ENCODE measurements around the gene PCDHGA8. TPM values are rescaled to one million over a fixed set of nuclear protein-coding genes. Genes with fewer than 3 reads are reported as not detected.
A peak's percentile ranks its signal among the peaks of the same experiment; 100 is the strongest.
"Not testable (repeated sequence)": the region's sequence is repeated elsewhere in the genome, so short reads cannot be mapped to it uniquely, and the experiment has no call there.

The PCDHGA8 gene
- total RNA-seq, 1 experiment from 2014 or later = 0.18 TPM

DNA sequence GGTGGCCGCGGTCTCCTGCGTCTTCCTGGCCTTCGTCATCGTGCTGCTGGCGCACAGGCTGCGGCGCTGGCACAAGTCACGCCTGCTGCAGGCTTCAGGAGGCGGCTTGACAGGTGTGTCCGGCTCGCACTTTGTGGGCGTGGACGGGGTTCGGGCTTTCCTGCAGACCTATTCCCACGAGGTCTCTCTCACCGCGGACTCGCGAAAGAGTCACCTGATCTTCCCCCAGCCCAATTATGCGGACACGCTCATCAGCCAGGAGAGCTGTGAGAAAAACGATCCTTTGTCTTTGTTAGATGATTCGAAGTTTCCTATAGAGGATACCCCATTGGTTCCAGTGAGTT, 22.8 kb downstream of the PCDHGA8 start:
- CTCF ChIA-PET = interaction anchor here (0.7 kb wide), 1 partner anchor 69 kb away, joined by 13 read pairs; no protein-coding TSS in a partner anchor
- H3K4me1 ChIP-seq (ENCODE audit: control insufficient read depth, insufficient read depth, low read length); H3K27me3 ChIP-seq (ENCODE audit: control insufficient read depth, insufficient read depth, low read length); in situ Hi-C loops (cut with HindIII; ENCODE audit: low pct_unique_long_range_greater_than_20kb, low sequenced_read_pairs); POLR2A ChIA-PET; ATAC-seq; DNase-seq (ENCODE audit: low read depth, low spot score); H3K27ac ChIP-seq (ENCODE audit: low read length); H3K36me3 ChIP-seq (ENCODE audit: control insufficient read depth, insufficient read depth, low read length); H3K4me3 ChIP-seq (ENCODE audit: low read depth in 2 of 2, low read length in 2 of 2); H3K9me3 ChIP-seq (ENCODE audit: control insufficient read depth, insufficient read depth, low read depth, low read length); BruUV-seq (replicated peaks): not testable (repeated sequence)
- intact Hi-C loops (cut with micrococcal nuclease; ENCODE audit: unreplicated experiment) = loop anchor here (10.0 kb wide), 1 partner anchor 50 kb away; the partner anchor contains the start of gene PCDHGA5

DNA sequence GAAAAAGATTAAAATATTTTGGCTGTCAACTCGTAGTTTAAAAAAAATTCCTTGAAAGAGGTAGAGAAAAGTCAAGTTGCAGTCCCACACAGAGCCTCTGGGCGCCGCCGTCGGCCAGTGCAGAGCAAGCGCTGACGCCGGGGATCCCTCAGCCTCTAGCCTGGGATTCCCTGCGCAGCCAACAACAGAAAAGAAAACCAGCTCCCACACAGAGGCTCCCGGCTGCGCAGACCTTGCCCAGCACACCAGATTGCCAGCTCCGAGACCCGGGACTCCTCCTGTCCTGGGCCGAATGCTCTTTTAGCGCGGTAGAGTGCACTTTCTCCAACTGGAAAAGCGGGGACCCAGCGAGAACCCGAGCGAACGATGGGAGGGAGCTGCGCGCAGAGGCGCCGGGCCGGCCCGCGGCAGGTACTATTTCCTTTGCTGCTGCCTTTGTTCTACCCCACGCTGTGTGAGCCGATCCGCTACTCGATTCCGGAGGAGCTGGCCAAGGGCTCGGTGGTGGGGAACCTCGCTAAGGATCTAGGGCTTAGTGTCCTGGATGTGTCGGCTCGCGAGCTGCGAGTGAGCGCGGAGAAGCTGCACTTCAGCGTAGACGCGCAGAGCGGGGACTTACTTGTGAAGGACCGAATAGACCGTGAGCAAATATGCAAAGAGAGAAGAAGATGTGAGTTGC, 25.2 kb downstream of the PCDHGA8 start, which contains the start of gene PCDHGB7:
Gene PCDHGB7, plus strand, starts transcription at position 184 of the 679 bp plus-strand sequence. Its CDS starts 183 bp downstream, at position 367.
- H3K36me3 ChIP-seq (ENCODE audit: control insufficient read depth, insufficient read depth, low read length); H3K27ac ChIP-seq (ENCODE audit: low read length); in situ Hi-C loops (cut with HindIII; ENCODE audit: low pct_unique_long_range_greater_than_20kb, low sequenced_read_pairs); H3K27me3 ChIP-seq (ENCODE audit: control insufficient read depth, insufficient read depth, low read length); BruUV-seq (replicated peaks); H3K4me1 ChIP-seq (ENCODE audit: control insufficient read depth, insufficient read depth, low read length); H3K9me3 ChIP-seq (ENCODE audit: control insufficient read depth, insufficient read depth, low read depth, low read length): not testable (repeated sequence)
- ChIA-PET POLR2A (interaction anchor here (0.5 kb wide), 1 partner anchor 145 kb away, joined by 3 read pairs; no protein-coding TSS in a partner anchor), CTCF (interaction anchor here (0.6 to 2.2 kb wide), 22 partner anchors 13 to 323 kb away, joined by 3 to 17 read pairs (median 4); partner anchors contain the start of genes PCDHB14, PCDHB2, PCDHGA1 and PCDHGA12)
- peak; percentile 18; the same call in 1 of the 2 replicates for TF ChIP-seq TCF7L2 (IDR thresholded peaks at IDR 0.05; ENCODE audit: low read depth, low read length)
- TF ChIP-seq, protein P1, sequence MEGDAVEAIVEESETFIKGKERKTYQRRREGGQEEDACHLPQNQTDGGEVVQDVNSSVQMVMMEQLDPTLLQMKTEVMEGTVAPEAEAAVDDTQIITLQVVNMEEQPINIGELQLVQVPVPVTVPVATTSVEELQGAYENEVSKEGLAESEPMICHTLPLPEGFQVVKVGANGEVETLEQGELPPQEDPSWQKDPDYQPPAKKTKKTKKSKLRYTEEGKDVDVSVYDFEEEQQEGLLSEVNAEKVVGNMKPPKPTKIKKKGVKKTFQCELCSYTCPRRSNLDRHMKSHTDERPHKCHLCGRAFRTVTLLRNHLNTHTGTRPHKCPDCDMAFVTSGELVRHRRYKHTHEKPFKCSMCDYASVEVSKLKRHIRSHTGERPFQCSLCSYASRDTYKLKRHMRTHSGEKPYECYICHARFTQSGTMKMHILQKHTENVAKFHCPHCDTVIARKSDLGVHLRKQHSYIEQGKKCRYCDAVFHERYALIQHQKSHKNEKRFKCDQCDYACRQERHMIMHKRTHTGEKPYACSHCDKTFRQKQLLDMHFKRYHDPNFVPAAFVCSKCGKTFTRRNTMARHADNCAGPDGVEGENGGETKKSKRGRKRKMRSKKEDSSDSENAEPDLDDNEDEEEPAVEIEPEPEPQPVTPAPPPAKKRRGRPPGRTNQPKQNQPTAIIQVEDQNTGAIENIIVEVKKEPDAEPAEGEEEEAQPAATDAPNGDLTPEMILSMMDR (IDR thresholded peaks at IDR 0.05) = peak; percentile 99
- ATAC-seq (peak; percentile 99), DNase-seq (ENCODE audit: low read depth, low spot score) (peak; percentile 57)
- intact Hi-C loops (cut with micrococcal nuclease; ENCODE audit: unreplicated experiment) = loop anchor here (1.0 to 10.0 kb wide), 2 partner anchors 53 to 107 kb away; partner anchors contain the start of gene PCDHGA5
- peak within 1 kb of the TSS; percentile 56 to 64 for H3K4me3 ChIP-seq (ENCODE audit: low read depth in 2 of 2, low read length in 2 of 2)

DNA sequence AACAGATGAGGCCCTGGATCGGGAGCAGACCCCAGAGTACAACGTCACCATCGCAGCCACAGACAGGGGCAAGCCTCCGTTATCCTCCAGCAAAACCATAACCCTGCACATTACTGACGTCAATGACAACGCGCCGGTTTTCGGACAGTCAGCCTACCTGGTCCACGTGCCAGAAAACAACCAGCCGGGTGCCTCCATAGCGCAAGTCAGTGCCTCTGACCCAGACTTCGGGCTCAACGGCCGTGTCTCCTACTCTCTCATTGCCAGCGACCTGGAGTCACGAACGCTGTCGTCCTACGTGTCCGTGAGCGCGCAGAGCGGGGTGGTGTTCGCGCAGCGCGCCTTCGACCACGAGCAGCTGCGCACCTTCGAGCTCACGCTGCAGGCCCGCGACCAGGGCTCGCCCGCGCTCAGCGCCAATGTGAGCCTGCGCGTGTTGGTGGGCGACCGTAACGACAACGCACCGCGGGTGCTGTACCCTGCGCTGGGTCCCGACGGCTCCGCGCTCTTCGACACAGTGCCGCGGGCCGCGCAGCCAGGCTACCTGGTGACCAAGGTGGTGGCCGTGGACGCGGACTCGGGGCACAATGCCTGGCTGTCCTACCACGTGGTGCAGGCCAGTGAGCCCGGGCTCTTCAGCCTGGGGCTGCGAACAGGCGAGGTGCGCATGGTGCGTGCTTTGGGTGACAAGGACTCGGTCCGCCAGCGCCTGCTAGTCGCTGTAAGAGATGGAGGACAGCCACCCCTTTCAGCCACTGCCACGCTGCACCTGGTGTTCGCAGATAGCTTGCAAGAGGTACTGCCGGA, 26.8 kb downstream of the PCDHGA8 start:
- no peaks in the 10 kb centered on the region for H3K36me3 ChIP-seq (ENCODE audit: control insufficient read depth, insufficient read depth, low read length)
- H3K4me3 ChIP-seq (ENCODE audit: low read depth in 2 of 2, low read length in 2 of 2) = no peak overlapping the region
- BruUV-seq (replicated peaks) = no TSS peak
- no peaks in the 10 kb centered on the region; the same call in 1 of the 2 replicates for H3K4me1 ChIP-seq (ENCODE audit: control insufficient read depth, insufficient read depth, low read length)
- peaks cover 7% of the 10 kb centered on the region; the same call in 1 of the 2 replicates for H3K9me3 ChIP-seq (ENCODE audit: control insufficient read depth, insufficient read depth, low read depth, low read length)
- TF ChIP-seq, protein P2, sequence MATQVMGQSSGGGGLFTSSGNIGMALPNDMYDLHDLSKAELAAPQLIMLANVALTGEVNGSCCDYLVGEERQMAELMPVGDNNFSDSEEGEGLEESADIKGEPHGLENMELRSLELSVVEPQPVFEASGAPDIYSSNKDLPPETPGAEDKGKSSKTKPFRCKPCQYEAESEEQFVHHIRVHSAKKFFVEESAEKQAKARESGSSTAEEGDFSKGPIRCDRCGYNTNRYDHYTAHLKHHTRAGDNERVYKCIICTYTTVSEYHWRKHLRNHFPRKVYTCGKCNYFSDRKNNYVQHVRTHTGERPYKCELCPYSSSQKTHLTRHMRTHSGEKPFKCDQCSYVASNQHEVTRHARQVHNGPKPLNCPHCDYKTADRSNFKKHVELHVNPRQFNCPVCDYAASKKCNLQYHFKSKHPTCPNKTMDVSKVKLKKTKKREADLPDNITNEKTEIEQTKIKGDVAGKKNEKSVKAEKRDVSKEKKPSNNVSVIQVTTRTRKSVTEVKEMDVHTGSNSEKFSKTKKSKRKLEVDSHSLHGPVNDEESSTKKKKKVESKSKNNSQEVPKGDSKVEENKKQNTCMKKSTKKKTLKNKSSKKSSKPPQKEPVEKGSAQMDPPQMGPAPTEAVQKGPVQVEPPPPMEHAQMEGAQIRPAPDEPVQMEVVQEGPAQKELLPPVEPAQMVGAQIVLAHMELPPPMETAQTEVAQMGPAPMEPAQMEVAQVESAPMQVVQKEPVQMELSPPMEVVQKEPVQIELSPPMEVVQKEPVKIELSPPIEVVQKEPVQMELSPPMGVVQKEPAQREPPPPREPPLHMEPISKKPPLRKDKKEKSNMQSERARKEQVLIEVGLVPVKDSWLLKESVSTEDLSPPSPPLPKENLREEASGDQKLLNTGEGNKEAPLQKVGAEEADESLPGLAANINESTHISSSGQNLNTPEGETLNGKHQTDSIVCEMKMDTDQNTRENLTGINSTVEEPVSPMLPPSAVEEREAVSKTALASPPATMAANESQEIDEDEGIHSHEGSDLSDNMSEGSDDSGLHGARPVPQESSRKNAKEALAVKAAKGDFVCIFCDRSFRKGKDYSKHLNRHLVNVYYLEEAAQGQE (IDR thresholded peaks at IDR 0.05; ENCODE audit: insufficient read depth in 1 of 2, low read depth in 2 of 2, low read length in 1 of 2) = no peak
- TF ChIP-seq, protein P1 (IDR thresholded peaks at IDR 0.05) = no peak
- TF ChIP-seq POLR2AphosphoS5 (IDR thresholded peaks at IDR 0.05; ENCODE audit: low read depth, low read length) (no peak), SIN3A (IDR thresholded peaks at IDR 0.05; ENCODE audit: borderline replicate concordance, insufficient read depth, low read depth, low read length) (no peak), TCF7L2 (IDR thresholded peaks at IDR 0.05; ENCODE audit: low read depth, low read length) (no peak)
- DNase-seq (ENCODE audit: low read depth, low spot score) = no peak
- intact Hi-C loops (cut with micrococcal nuclease; ENCODE audit: unreplicated experiment) (loop anchor here (10.0 kb wide), 1 partner anchor 54 kb away; the partner anchor contains the start of gene PCDHGA5), in situ Hi-C loops (cut with HindIII; ENCODE audit: low pct_unique_long_range_greater_than_20kb, low sequenced_read_pairs) (no loop called here)
- POLR2A ChIA-PET = no interaction called here
- ATAC-seq = no peak
- CTCF ChIA-PET = no interaction called here
- H3K27me3 ChIP-seq (ENCODE audit: control insufficient read depth, insufficient read depth, low read length) = no peaks in the 10 kb centered on the region
- no peak overlapping the region for H3K27ac ChIP-seq (ENCODE audit: low read length)

All from Panc1 (cell line).